Femur (tissue), 1 donor: ENCODE data around the gene SLC34A1.
A peak's percentile ranks its signal among the peaks of the same experiment; 100 is the strongest.
"Not testable (repeated sequence)": the region's sequence is repeated elsewhere in the genome, so short reads cannot be mapped to it uniquely, and the experiment has no call there.

Experiments
- DNase-seq: peaks from one replicate; pipeline ENCODE4 v3.0.0-alpha.2; 2017

SLC34A1 gene

GRCh38 chr5:177414481-177414880 lies 30.2 kb downstream of the SLC34A1 start:
- no peak for DNase-seq

GRCh38 chr5:177417081-177417480 lies 32.8 kb downstream of the SLC34A1 start:
- DNase-seq: not testable (repeated sequence)

- DNase-seq: no peak
Observed at GRCh38 chr5:177419046-177419445, 34.8 kb downstream of the SLC34A1 start.

- DNase-seq: not testable (repeated sequence)
Observed at GRCh38 chr5:177420472-177420871, 36.2 kb downstream of the SLC34A1 start.

- DNase-seq: no peak
Observed at GRCh38 chr5:177421062-177421798, 37.0 kb downstream of the SLC34A1 start.

- no peak for DNase-seq
Observed at GRCh38 chr5:177423671-177424070, 39.4 kb downstream of the SLC34A1 start.

- DNase-seq: no peak
Observed at GRCh38 chr5:177425196-177425800, 41.1 kb downstream of the SLC34A1 start.

- peak; percentile 100 for DNase-seq
Observed at GRCh38 chr5:177425801-177426565, 41.7 kb downstream of the SLC34A1 start.

GRCh38 chr5:177426566-177427210 lies 42.5 kb downstream of the SLC34A1 start, which contains the start of gene GRK6:
Gene GRK6, plus strand, starts transcription at chr5:177426676. Its CDS starts 170 bp downstream, at chr5:177426846.
- DNase-seq: peak; percentile 63

GRCh38 chr5:177427211-177427822 lies 43.1 kb downstream of the SLC34A1 start:
- no peak for DNase-seq

GRCh38 chr5:177427919-177428573 lies 43.8 kb downstream of the SLC34A1 start:
- DNase-seq: no peak

- DNase-seq: no peak
Observed at GRCh38 chr5:177428574-177429217, 44.5 kb downstream of the SLC34A1 start.

GRCh38 chr5:177429248-177430040 lies 45.2 kb downstream of the SLC34A1 start:
- peak; percentile 76 for DNase-seq

- no peak for DNase-seq
Observed at GRCh38 chr5:177430140-177430951, 46.1 kb downstream of the SLC34A1 start.

GRCh38 chr5:177430972-177431316 lies 46.7 kb downstream of the SLC34A1 start:
- DNase-seq: no peak

- no peak for DNase-seq
Observed at GRCh38 chr5:177431317-177432142, 47.3 kb downstream of the SLC34A1 start.

- no peak for DNase-seq
Observed at GRCh38 chr5:177432143-177432838, 48.1 kb downstream of the SLC34A1 start.
